DOHH2 (cell line): ENCODE results near the gene STK4.

Experiments used
- CTCF ChIP-seq: fragments of 200-600 bp; sonication (generic); IDR thresholded peaks from one replicate; pipeline ENCODE4 v1.5.1; 2014; ENCODE audit warnings: antibody characterized with exemption, mild to moderate bottlenecking, low read depth, low read length; ENCODE audit not compliant: poor library complexity, severe bottlenecking
- EZH2phosphoT487 ChIP-seq: fragments of 200-600 bp; sonication (generic); IDR thresholded peaks from 2 replicates; pipeline ENCODE4 v1.6.1; 2017; ENCODE audit warnings: borderline replicate concordance, mild to moderate bottlenecking, antibody characterized with exemption, low read length, moderate library complexity, mixed read lengths

GRCh38 chr20:44936510-44936909 lies 29.8 kb upstream of the STK4 start:
- TF ChIP-seq CTCF (no peak), EZH2phosphoT487 (no peak)
